GM18951 (cell line): Measurements from ENCODE around the gene UBE2G1.
A peak's percentile ranks its signal among the peaks of the same experiment; 100 is the strongest.
"Not testable (repeated sequence)": the region's sequence is repeated elsewhere in the genome, so short reads cannot be mapped to it uniquely, and the experiment has no call there.

Experiments
- POLR2A ChIP-seq: IDR thresholded peaks from 4 replicates; pipeline ENCODE4 v1.6.1; 2011; ENCODE audit warnings: mild to moderate bottlenecking; ENCODE audit not compliant: insufficient read length, insufficient read depth; ENCODE audit errors: extremely low read depth
- in situ Hi-C: fragments of 300-500 bp; cut with MboI; formaldehyde crosslinking; loops from one replicate; pipeline ENCODE4 v1.12.0; 2022; ENCODE audit warnings: low sequenced_read_pairs, mixed read lengths, inconsistent platforms; ENCODE audit not compliant: unreplicated experiment

The UBE2G1 gene

GRCh38 chr17:4276514-4276913 lies 90.0 kb downstream of the UBE2G1 start:
- in situ Hi-C loops, result no loop called here
- TF ChIP-seq POLR2A, result no peak

- in situ Hi-C loops, result no loop called here
- TF ChIP-seq POLR2A, result no peak
These were observed 93.5 kb downstream of the UBE2G1 start for GRCh38 chr17:4272972-4273368.

GRCh38 chr17:4272213-4272971 lies 94.1 kb downstream of the UBE2G1 start:
- TF ChIP-seq POLR2A, result no peak
- in situ Hi-C loops, result no loop called here

- no peak for TF ChIP-seq POLR2A
- in situ Hi-C loops, result no loop called here
These were observed 95.7 kb downstream of the UBE2G1 start for GRCh38 chr17:4270736-4271135.

GRCh38 chr17:4269915-4270314 lies 96.6 kb downstream of the UBE2G1 start:
- in situ Hi-C loops, result no loop called here
- TF ChIP-seq POLR2A, result no peak

GRCh38 chr17:4267402-4267801 lies 99.1 kb downstream of the UBE2G1 start:
- in situ Hi-C loops, result no loop called here
- TF ChIP-seq POLR2A, result no peak

- in situ Hi-C loops, result no loop called here
- TF ChIP-seq POLR2A, result no peak
These were observed 99.9 kb downstream of the UBE2G1 start for GRCh38 chr17:4266550-4266949.

DNA sequence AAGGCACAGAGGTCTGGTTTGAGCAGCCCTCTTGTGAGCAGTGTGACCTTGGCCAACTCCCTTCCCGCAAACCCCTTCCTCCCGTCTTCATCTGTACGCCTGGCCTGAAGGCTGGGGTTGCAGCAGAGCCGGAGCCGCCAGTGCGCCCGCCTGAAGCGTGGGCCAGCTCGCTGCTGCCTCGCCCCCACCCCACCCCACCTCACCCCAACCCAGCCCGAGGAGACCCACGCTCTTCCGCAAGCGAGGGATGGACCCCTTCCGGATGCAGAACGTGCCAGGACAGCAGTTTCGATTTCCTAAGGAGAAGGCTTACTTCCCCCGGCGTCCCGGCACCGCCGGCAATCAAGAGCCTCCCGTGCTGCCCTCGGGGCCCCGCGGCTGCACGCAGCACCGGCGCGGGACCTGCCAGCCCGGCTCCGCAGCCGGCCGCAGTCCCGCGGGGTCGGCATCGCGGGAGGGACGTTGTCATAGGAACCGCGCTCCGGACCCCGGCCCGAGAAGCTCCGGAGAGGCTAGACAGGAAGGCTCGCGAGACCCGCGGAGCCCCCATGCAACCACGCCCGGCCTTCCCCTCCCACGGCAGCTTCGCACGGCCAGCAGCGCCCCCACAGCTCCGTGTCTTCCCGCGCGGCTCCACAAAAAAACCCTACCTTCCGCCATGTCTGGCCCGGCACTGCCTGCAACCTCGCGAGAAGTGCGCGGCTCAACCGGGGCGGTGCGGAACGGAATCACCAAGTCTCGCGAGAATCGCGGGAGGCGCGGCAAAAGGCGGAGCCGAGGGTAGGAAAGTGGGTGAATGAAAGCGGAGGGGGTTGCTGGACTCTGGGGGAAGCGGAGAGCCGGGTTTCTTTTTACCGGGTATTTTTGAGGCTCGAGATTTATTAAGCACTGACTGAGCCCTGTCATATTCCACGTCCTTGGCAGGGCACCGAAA lies 102.9 kb downstream of the UBE2G1 start, which contains the start of gene ANKFY1:
Gene ANKFY1, minus strand, starts transcription at position 698 of the 934 bp plus-strand sequence. Its CDS starts 38 bp downstream, at position 660.
- in situ Hi-C loops, result no loop called here
- peak; percentile 85 for TF ChIP-seq POLR2A

GRCh38 chr17:4262703-4263102 lies 103.8 kb downstream of the UBE2G1 start:
- in situ Hi-C loops, result no loop called here
- no peak for TF ChIP-seq POLR2A

DNA sequence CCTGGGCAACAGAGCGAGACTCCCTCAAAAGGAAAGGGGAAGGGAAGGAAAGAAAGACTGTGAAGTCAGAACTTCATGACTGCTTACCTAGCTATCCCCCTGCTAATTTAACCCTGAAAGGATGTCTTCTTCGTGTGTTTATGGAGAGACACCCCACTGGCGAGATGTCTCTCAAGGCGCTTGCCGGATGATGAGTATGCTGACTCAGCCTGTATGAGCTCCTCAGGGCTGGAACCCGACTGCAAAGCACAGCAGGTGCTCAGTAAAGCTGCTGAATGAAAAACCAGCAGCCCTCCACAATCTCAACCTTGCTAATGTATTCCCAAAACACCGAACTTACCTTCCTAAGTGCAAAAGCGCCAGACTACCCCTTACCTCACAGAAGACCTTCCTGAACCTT lies 105.0 kb downstream of the UBE2G1 start:
- in situ Hi-C loops, result no loop called here
- TF ChIP-seq POLR2A, result no peak

- TF ChIP-seq POLR2A, result no peak
- in situ Hi-C loops, result no loop called here
These were observed 107.6 kb downstream of the UBE2G1 start for GRCh38 chr17:4258867-4259266.

GRCh38 chr17:4256952-4257351 lies 109.5 kb downstream of the UBE2G1 start:
- no peak for TF ChIP-seq POLR2A

GRCh38 chr17:4255271-4255670 lies 111.2 kb downstream of the UBE2G1 start:
- in situ Hi-C loops, result not testable (repeated sequence)

More at GRCh38 chr17:4256952-4257351, 109.5 kb downstream of the UBE2G1 start:
- in situ Hi-C loops, result no loop called here
